Measurements from ENCODE around the gene HDAC7. TPM values are rescaled to one million over a fixed set of nuclear protein-coding genes. Genes with fewer than 3 reads are reported as not detected.

The HDAC7 gene
- total and polyA plus RNA-seq, 2 experiments from 2014 or later = 41.3 to 60.1 TPM

GRCh38 chr12:47797441-47797840 lies 22.3 kb downstream of the HDAC7 start:
- Histone ChIP-seq H3K36me3 (ENCODE audit: insufficient read depth) (peaks cover 10% of the 10 kb centered on the region), H3K4me2 (no peak overlapping the region), H4K20me1 (replicated peaks; ENCODE audit: insufficient read depth) (peaks cover 13% of the 10 kb centered on the region), H3K4me1 (ENCODE audit: insufficient read depth) (peaks cover 1% of the 10 kb centered on the region), H3K4me3 (no peak overlapping the region), H3K27ac (ENCODE audit: low read depth) (no peak overlapping the region; the same call in 1 of the 2 replicates), H3K79me2 (replicated peaks; ENCODE audit: insufficient read depth) (peaks cover 20% of the 10 kb centered on the region), H3K9me2 (ENCODE audit: insufficient read depth) (no peaks in the 10 kb centered on the region), H3K27me3 (ENCODE audit: insufficient read depth) (no peaks in the 10 kb centered on the region), H3F3A (replicated peaks; ENCODE audit: low read depth) (no peaks in the 10 kb centered on the region), H2AFZ (no peak overlapping the region)
- Mint-ChIP-seq H3K4me3 (no peak overlapping the region), H3K36me3 (ENCODE audit: low read depth) (peaks cover 30% of the 10 kb centered on the region), H3K9me3 (peaks cover 2% of the 10 kb centered on the region; the same call in 2 of the 3 replicates), H3K27me3 (ENCODE audit: insufficient read depth, low read depth, poor library complexity) (peaks cover 7% of the 10 kb centered on the region), H3K4me1 (peaks cover 37% of the 10 kb centered on the region), H3K27ac (peak overlapping the region; percentile 86)
- TF ChIP-seq EZH2 (IDR thresholded peaks at IDR 0.05; ENCODE audit: low read depth, unreplicated experiment) (no peak), ZNF462 (CRISPR knock-in tag; IDR thresholded peaks at IDR 0.05) (no peak), CTCF (conservative IDR thresholded peaks at IDR 0.05; ENCODE audit: low read depth in 2 of 2) (peak; percentile 58 to 85), REST (IDR thresholded peaks at IDR 0.05; ENCODE audit: unreplicated experiment) (no peak)
- ATAC-seq = peak; percentile 82
- DNase-seq (ENCODE audit: low spot score) = peak; percentile 73

All from GM23338 (cell line).